ENCODE data around the gene PFN3. TPM values are rescaled to one million over a fixed set of nuclear protein-coding genes. Genes with fewer than 3 reads are reported as not detected.
A peak's percentile ranks its signal among the peaks of the same experiment; 100 is the strongest.

PFN3 gene
- total and polyA plus RNA-seq, 2 of the 13 experiments (the other 11 are each of a cell fraction or from before 2014, with no cell fraction given): not detected

DNA sequence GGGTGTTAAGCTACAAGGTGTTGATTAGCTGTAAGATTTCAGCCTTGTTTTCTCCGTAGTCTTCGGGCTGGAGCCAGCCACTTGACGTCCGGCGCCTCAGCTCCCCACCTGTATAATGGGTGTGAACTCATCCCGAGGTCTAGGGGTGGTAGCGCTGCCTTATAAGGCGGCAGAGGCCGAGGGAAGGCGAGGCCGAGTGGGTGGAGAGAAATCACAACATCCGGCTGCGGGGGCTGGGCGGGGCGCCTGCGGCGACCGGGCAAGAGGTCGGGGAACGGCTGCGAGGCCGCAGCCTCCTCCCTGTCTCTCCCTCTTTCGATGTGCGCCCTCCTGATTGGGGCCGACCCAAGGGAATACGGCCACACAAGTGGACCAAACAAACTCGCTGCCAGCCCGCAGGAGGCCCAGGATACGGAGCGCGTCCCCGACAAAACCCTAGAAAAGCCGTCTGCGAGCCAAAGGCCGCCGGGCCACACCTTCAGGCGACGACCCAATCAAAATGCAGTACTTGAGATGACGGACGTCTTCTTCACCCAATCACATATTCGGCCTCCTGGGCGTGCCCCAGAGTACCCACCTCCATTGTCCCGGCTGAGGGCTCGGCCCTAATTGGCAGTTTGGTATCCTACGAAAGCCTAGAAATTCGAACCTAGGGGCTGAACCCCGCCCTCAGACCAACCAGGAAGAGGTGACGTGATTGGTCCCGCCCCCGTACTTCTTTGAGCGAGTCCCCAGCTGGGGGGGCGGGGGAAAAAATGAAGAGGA lies 25.5 kb upstream of the PFN3 start (continued):
- TF ChIP-seq, protein P1, sequence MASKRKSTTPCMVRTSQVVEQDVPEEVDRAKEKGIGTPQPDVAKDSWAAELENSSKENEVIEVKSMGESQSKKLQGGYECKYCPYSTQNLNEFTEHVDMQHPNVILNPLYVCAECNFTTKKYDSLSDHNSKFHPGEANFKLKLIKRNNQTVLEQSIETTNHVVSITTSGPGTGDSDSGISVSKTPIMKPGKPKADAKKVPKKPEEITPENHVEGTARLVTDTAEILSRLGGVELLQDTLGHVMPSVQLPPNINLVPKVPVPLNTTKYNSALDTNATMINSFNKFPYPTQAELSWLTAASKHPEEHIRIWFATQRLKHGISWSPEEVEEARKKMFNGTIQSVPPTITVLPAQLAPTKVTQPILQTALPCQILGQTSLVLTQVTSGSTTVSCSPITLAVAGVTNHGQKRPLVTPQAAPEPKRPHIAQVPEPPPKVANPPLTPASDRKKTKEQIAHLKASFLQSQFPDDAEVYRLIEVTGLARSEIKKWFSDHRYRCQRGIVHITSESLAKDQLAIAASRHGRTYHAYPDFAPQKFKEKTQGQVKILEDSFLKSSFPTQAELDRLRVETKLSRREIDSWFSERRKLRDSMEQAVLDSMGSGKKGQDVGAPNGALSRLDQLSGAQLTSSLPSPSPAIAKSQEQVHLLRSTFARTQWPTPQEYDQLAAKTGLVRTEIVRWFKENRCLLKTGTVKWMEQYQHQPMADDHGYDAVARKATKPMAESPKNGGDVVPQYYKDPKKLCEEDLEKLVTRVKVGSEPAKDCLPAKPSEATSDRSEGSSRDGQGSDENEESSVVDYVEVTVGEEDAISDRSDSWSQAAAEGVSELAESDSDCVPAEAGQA (IDR thresholded peaks at IDR 0.05; ENCODE audit: low read depth): no peak; the same call in 1 of the 2 replicates
- TF ChIP-seq, protein P1 (CRISPR knock-in tag; IDR thresholded peaks at IDR 0.05; ENCODE audit: borderline replicate concordance): peak; percentile 61; the same call in 1 of the 2 replicates
- TF ChIP-seq, protein P2, sequence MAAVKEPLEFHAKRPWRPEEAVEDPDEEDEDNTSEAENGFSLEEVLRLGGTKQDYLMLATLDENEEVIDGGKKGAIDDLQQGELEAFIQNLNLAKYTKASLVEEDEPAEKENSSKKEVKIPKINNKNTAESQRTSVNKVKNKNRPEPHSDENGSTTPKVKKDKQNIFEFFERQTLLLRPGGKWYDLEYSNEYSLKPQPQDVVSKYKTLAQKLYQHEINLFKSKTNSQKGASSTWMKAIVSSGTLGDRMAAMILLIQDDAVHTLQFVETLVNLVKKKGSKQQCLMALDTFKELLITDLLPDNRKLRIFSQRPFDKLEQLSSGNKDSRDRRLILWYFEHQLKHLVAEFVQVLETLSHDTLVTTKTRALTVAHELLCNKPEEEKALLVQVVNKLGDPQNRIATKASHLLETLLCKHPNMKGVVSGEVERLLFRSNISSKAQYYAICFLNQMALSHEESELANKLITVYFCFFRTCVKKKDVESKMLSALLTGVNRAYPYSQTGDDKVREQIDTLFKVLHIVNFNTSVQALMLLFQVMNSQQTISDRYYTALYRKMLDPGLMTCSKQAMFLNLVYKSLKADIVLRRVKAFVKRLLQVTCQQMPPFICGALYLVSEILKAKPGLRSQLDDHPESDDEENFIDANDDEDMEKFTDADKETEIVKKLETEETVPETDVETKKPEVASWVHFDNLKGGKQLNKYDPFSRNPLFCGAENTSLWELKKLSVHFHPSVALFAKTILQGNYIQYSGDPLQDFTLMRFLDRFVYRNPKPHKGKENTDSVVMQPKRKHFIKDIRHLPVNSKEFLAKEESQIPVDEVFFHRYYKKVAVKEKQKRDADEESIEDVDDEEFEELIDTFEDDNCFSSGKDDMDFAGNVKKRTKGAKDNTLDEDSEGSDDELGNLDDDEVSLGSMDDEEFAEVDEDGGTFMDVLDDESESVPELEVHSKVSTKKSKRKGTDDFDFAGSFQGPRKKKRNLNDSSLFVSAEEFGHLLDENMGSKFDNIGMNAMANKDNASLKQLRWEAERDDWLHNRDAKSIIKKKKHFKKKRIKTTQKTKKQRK (IDR thresholded peaks at IDR 0.05; ENCODE audit: low read length): peak; percentile 50
- peak; percentile 70; the same call in 1 of the 2 replicates for TF ChIP-seq HNF1B (CRISPR knock-in tag; IDR thresholded peaks at IDR 0.05)
- TF ChIP-seq ZMYM4 (CRISPR knock-in tag; IDR thresholded peaks at IDR 0.05): peak; percentile 53
- TF ChIP-seq ZBTB43 (CRISPR knock-in tag; conservative IDR thresholded peaks at IDR 0.05): peak; percentile 17; the same call in 1 of the 2 replicates
- no peak for TF ChIP-seq ZNF549 (CRISPR knock-in tag; IDR thresholded peaks at IDR 0.05)
- 0 out of 2 replicates have a peak, but pooled peaks have one; percentile 17 for TF ChIP-seq RFXANK (CRISPR knock-in tag; IDR thresholded peaks at IDR 0.05)
- no peak for TF ChIP-seq FOXO1 (CRISPR knock-in tag; IDR thresholded peaks at IDR 0.05)
- TF ChIP-seq ZNF337 (CRISPR knock-in tag; IDR thresholded peaks at IDR 0.05; ENCODE audit: borderline replicate concordance, low read depth): 0 out of 2 replicates have a peak, but pooled peaks have one; percentile 42
- peak; percentile 20; the same call in 1 of the 2 replicates for TF ChIP-seq FOSL1 (CRISPR knock-in tag; IDR thresholded peaks at IDR 0.05; ENCODE audit: borderline replicate concordance)
- TF ChIP-seq ZNF280B (CRISPR knock-in tag; IDR thresholded peaks at IDR 0.05; ENCODE audit: borderline replicate concordance): 0 out of 2 replicates have a peak, but pooled peaks have one; percentile 53
- TF ChIP-seq REPIN1 (CRISPR knock-in tag; IDR thresholded peaks at IDR 0.05; ENCODE audit: borderline replicate concordance, low read depth): 0 out of 2 replicates have a peak, but pooled peaks have one; percentile 43

Data from HepG2 (cell line).